PC-3 (cell line): ENCODE measurements around the gene TCP11. TPM values are rescaled to one million over a fixed set of nuclear protein-coding genes. Genes with fewer than 3 reads are reported as not detected.

Experiments used
- ATAC-seq: fragments of 200-7000 bp; cut with Tn5 transposase; 2 replicates; pipeline ENCODE4 v1.9.1; 2020; ENCODE audit warnings: mild to moderate bottlenecking, moderate library complexity
- BruUV-seq: library from RNA; stranded (reverse); fragments of 400-500 nt; replicated peaks from 2 replicates; lab custom pipeline; 2021; lab: Mats Ljungman, UMichigan
- CTCF ChIA-PET: fragments of 300-600 bp; sonication (Branson Sonifier 250); formaldehyde crosslinking; loops from one replicate; lab custom pipeline; 2022; ENCODE audit warnings: antibody characterized with exemption; lab: Charles Lee
- POLR2A ChIA-PET: fragments of 300-600 bp; sonication (Branson Sonifier 250); formaldehyde crosslinking; loops from one replicate; lab custom pipeline; 2022; ENCODE audit warnings: antibody characterized with exemption; ENCODE audit not compliant: unreplicated experiment; lab: Charles Lee
- DNase-seq: peaks from one replicate; pipeline ENCODE4 v3.0.0-alpha.2; 2015
- H2AFZ ChIP-seq: fragments of 300-600 bp; sonication (generic); 2 replicates; pipeline ENCODE4 v1.6.0; 2016; ENCODE audit warnings: antibody characterized with exemption, low read length
- H3F3A ChIP-seq: fragments of 300-600 bp; sonication (generic); one replicate; pipeline ENCODE4 v1.6.0; 2017; ENCODE audit warnings: antibody characterized with exemption, low read length, control low read depth, mild to moderate bottlenecking; ENCODE audit not compliant: unreplicated experiment
- H3K27ac ChIP-seq: fragments of 300-600 bp; sonication (generic); 2 replicates; pipeline ENCODE4 v1.5.1; 2016; ENCODE audit warnings: mild to moderate bottlenecking, low read length
- H3K27me3 ChIP-seq: fragments of 300-600 bp; sonication (generic); 2 replicates; pipeline ENCODE4 v1.6.1; 2016; ENCODE audit warnings: low read length, mixed read lengths
- H3K36me3 ChIP-seq: fragments of 300-600 bp; sonication (generic); 2 replicates; pipeline ENCODE4 v1.6.1; 2016; ENCODE audit warnings: low read depth, mixed run types, low read length, mixed read lengths
- H3K4me1 ChIP-seq: fragments of 300-600 bp; sonication (generic); 2 replicates; pipeline ENCODE4 v1.5.1; 2016; ENCODE audit warnings: low read length; ENCODE audit not compliant: insufficient read depth
- H3K4me2 ChIP-seq: fragments of 300-600 bp; sonication (generic); 2 replicates; pipeline ENCODE4 v1.6.0; 2016; ENCODE audit warnings: low read length
- H3K4me3 ChIP-seq: fragments of 300-600 bp; sonication (generic); 2 replicates; pipeline ENCODE4 v1.5.1; 2016; ENCODE audit warnings: mild to moderate bottlenecking, low read length, mixed read lengths
- H3K79me2 ChIP-seq: fragments of 300-600 bp; sonication (generic); 2 replicates; pipeline ENCODE4 v1.6.1; 2017; ENCODE audit warnings: low read length, mixed read lengths
- H3K9ac ChIP-seq: fragments of 300-600 bp; sonication (generic); 2 replicates; pipeline ENCODE4 v1.6.0; 2016; ENCODE audit warnings: mild to moderate bottlenecking, low read length
- H3K9me2 ChIP-seq: fragments of 300-600 bp; sonication (generic); replicated peaks from 2 replicates; pipeline ENCODE4 v1.6.1; 2016; ENCODE audit warnings: mixed run types, low read length, mixed read lengths
- H3K9me3 ChIP-seq: fragments of 300-600 bp; sonication (generic); 2 replicates; pipeline ENCODE4 v1.6.1; 2016; ENCODE audit warnings: low read length, mixed read lengths
- H4K20me1 ChIP-seq: fragments of 300-600 bp; sonication (generic); 2 replicates; pipeline ENCODE4 v1.6.1; 2016; ENCODE audit warnings: low read length, mixed read lengths
- EZH2 ChIP-seq: fragments of 300-600 bp; sonication (generic); IDR thresholded peaks from one replicate; pipeline ENCODE4 v1.6.1; 2017; ENCODE audit warnings: antibody characterized with exemption, mild to moderate bottlenecking, low read length; ENCODE audit not compliant: unreplicated experiment
- EZH2phosphoT487 ChIP-seq: fragments of 300-600 bp; sonication (generic); IDR thresholded peaks from 2 replicates; pipeline ENCODE4 v1.6.1; 2018; ENCODE audit warnings: mild to moderate bottlenecking, antibody characterized with exemption, low read length, borderline replicate concordance
- intact Hi-C: fragments of 100-400 bp; cut with micrococcal nuclease; formaldehyde crosslinking; loops from 2 replicates; pipeline ENCODE4 v1.9.0; 2023
- total RNA-seq: library from RNA; depleted of rRNA; stranded (reverse); fragments of >200 nt; gene quantifications from 2 replicates; pipeline ENCODE4 v1.2.3, GENCODE V29; 2014
- TF ChIP-seq, protein P1 (sequence below): fragments of 300-600 bp; sonication (generic); conservative IDR thresholded peaks from 2 replicates; pipeline ENCODE4 v1.5.1; 2017; ENCODE audit warnings: antibody characterized with exemption, low read depth, mild to moderate bottlenecking, low read length

The TCP11 gene
- total RNA-seq, 1 experiment from 2014 or later: 1.3 TPM

DNA sequence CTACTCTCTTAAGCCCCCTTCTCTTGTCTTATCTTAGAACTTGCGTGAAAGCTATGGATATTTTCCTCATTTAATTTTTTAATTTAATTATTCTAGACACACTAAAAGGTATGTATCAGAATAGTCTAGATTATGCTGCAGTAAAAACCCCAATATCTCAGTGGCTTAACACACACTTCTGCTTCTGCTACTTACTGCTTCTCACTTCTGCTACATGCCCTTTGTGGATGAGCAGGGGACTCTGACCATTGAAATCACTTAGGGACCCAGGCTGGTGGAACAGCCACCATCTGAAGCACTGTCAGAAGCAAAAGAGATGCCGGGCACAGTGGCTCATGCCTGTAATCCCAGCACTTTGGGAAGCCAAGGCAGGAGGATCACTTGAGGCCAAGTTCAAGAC, 45.4 kb upstream of the TCP11 start:
- intact Hi-C loops: no loop called here
- Histone ChIP-seq H3K9ac (no peak overlapping the region), H3K4me2 (peak overlapping the region; percentile 63), H3K4me3 (no peak overlapping the region), H2AFZ (no peak overlapping the region), H3K27me3 (no peaks in the 10 kb centered on the region), H3K79me2 (no peaks in the 10 kb centered on the region), H3K9me3 (no peaks in the 10 kb centered on the region), H3K27ac (no peak overlapping the region; the same call in 1 of the 2 replicates), H4K20me1 (no peaks in the 10 kb centered on the region), H3F3A (no peaks in the 10 kb centered on the region), H3K9me2 (no peaks in the 10 kb centered on the region), H3K4me1 (peaks cover 61% of the 10 kb centered on the region), H3K36me3 (no peaks in the 10 kb centered on the region)
- ChIA-PET POLR2A (interaction anchor here (0.6 kb wide), 1 partner anchor 71 kb away, joined by 5 read pairs; no protein-coding TSS in a partner anchor), CTCF (no interaction called here)
- BruUV-seq: no TSS peak
- DNase-seq: no peak
- no peak for ATAC-seq
- TF ChIP-seq EZH2: no peak
- no peak for TF ChIP-seq EZH2phosphoT487
- TF ChIP-seq, protein P1, sequence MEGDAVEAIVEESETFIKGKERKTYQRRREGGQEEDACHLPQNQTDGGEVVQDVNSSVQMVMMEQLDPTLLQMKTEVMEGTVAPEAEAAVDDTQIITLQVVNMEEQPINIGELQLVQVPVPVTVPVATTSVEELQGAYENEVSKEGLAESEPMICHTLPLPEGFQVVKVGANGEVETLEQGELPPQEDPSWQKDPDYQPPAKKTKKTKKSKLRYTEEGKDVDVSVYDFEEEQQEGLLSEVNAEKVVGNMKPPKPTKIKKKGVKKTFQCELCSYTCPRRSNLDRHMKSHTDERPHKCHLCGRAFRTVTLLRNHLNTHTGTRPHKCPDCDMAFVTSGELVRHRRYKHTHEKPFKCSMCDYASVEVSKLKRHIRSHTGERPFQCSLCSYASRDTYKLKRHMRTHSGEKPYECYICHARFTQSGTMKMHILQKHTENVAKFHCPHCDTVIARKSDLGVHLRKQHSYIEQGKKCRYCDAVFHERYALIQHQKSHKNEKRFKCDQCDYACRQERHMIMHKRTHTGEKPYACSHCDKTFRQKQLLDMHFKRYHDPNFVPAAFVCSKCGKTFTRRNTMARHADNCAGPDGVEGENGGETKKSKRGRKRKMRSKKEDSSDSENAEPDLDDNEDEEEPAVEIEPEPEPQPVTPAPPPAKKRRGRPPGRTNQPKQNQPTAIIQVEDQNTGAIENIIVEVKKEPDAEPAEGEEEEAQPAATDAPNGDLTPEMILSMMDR: no peak

DNA sequence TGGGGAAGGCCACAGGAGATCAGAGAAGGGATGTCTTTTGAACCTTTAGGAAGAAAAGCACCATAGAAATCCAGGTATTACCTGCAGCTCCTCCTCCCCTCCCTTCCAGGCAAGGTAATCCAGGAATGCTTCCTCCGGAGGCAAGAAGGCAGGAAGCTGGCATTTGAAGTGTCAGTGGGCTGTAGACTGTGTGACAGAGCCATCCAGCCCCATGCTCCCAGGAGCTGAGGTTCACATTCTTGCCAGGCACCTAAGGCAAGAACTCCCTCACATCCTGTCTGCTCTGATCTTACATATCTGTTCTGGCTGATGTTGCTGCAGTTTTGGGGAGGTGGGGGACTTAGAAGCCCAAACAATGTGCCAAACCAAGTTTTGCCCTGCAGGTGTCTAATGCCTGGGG, 44.8 kb upstream of the TCP11 start:
- Histone ChIP-seq H3K9me2 (no peaks in the 10 kb centered on the region), H3F3A (no peaks in the 10 kb centered on the region), H3K27me3 (no peaks in the 10 kb centered on the region), H3K4me1 (peaks cover 67% of the 10 kb centered on the region), H2AFZ (no peak overlapping the region), H3K79me2 (no peaks in the 10 kb centered on the region), H3K4me3 (no peak overlapping the region), H3K27ac (peak overlapping the region; percentile 85), H3K36me3 (no peaks in the 10 kb centered on the region), H3K4me2 (peak overlapping the region; percentile 63), H4K20me1 (no peaks in the 10 kb centered on the region), H3K9me3 (no peaks in the 10 kb centered on the region), H3K9ac (peak overlapping the region; percentile 46)
- DNase-seq (peak; percentile 52), ATAC-seq (peak; percentile 31)
- TF ChIP-seq EZH2 (no peak), EZH2phosphoT487 (no peak)
- TF ChIP-seq, protein P1: no peak
- ChIA-PET CTCF (interaction anchor here (0.8 kb wide), 1 partner anchor 39 kb away, joined by 3 read pairs; no protein-coding TSS in a partner anchor), POLR2A (no interaction called here)
- BruUV-seq: no TSS peak
- intact Hi-C loops: loop anchor here (1.0 to 2.0 kb wide), 2 partner anchors 8 to 17 kb away; no protein-coding TSS in a partner anchor

DNA sequence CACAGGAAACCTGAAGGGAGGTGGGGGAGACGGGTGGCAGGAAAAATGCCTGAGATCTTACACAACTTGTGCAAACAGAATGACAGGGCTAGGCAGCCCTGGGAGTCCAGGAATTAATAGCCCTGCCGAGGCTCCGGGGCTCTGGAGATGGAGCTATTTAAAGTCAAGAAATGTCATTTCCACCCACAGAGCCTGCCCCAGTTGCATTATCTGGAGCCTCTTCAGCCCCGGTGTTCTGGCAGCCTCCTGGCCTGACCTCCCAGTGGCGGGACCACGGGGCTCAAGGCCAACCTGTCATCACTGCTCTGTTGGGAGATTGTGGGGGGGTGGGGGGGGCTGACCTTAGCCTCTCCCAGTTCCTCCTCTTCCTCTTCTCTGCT, 44.2 kb upstream of the TCP11 start:
- intact Hi-C loops: loop anchor here (1.0 to 2.0 kb wide), 2 partner anchors 9 to 18 kb away; no protein-coding TSS in a partner anchor
- Histone ChIP-seq H3K4me3 (no peak overlapping the region), H3K9ac (peak overlapping the region; percentile 47), H3K9me3 (no peaks in the 10 kb centered on the region), H2AFZ (peak overlapping the region; percentile 16; the same call in 1 of the 2 replicates), H3K79me2 (no peaks in the 10 kb centered on the region), H3K4me1 (peaks cover 62% of the 10 kb centered on the region), H3K9me2 (no peaks in the 10 kb centered on the region), H3K4me2 (peak overlapping the region; percentile 63), H3K27ac (peak overlapping the region; percentile 85), H3K36me3 (no peaks in the 10 kb centered on the region), H3F3A (no peaks in the 10 kb centered on the region), H3K27me3 (no peaks in the 10 kb centered on the region), H4K20me1 (no peaks in the 10 kb centered on the region)
- peak; percentile 94 for DNase-seq
- no TSS peak for BruUV-seq
- POLR2A ChIA-PET: interaction anchor here (0.6 kb wide), 2 partner anchors 8 to 17 kb away, joined by 4 to 5 read pairs; no protein-coding TSS in a partner anchor
- ATAC-seq: peak; percentile 86
- CTCF ChIA-PET: interaction anchor here (0.5 to 0.8 kb wide), 3 partner anchors 38 to 198 kb away, joined by 3 to 4 read pairs (median 3); no protein-coding TSS in a partner anchor
- no peak for TF ChIP-seq EZH2phosphoT487
- TF ChIP-seq, protein P1: no peak
- TF ChIP-seq EZH2: no peak
